Stimulated activated CD4-positive, alpha-beta T cell treated with anti-CD3 and anti-CD28 coated beads, Interleukin-4, amount 100 ng/mL, for 4 hours (primary cell): ENCODE data around the gene ASNSD1.
"Not testable (repeated sequence)": the region's sequence is repeated elsewhere in the genome, so short reads cannot be mapped to it uniquely, and the experiment has no call there.

Source experiments
- DNase-seq, 2 experiments: peaks; one replicate each; pipeline ENCODE4 v3.0.0-alpha.2; 2020

The ASNSD1 gene

GRCh38 chr2:189696223-189696622 is 35.0 kb downstream of the ASNSD1 start:
- DNase-seq: no peak

- DNase-seq: peak in 1 of 2 experiments; percentile 16
Measured at GRCh38 chr2:189698020-189698887, 37.0 kb downstream of the ASNSD1 start.

- DNase-seq: no peak
Measured at GRCh38 chr2:189700681-189701080, 39.4 kb downstream of the ASNSD1 start.

GRCh38 chr2:189702071-189702470 is 40.8 kb downstream of the ASNSD1 start:
- DNase-seq: no peak

GRCh38 chr2:189709501-189710221 is 48.4 kb downstream of the ASNSD1 start:
- no peak for DNase-seq

GRCh38 chr2:189717593-189717992 is 56.3 kb downstream of the ASNSD1 start:
- not testable (repeated sequence) for DNase-seq

GRCh38 chr2:189719571-189719970 is 58.3 kb downstream of the ASNSD1 start:
- no peak for DNase-seq
